ENCODE measurements around the gene PARD3.

- TF ChIP-seq EZH2 (IDR thresholded peaks at IDR 0.05; ENCODE audit: low read depth) = no peak
- TF ChIP-seq, protein P1, sequence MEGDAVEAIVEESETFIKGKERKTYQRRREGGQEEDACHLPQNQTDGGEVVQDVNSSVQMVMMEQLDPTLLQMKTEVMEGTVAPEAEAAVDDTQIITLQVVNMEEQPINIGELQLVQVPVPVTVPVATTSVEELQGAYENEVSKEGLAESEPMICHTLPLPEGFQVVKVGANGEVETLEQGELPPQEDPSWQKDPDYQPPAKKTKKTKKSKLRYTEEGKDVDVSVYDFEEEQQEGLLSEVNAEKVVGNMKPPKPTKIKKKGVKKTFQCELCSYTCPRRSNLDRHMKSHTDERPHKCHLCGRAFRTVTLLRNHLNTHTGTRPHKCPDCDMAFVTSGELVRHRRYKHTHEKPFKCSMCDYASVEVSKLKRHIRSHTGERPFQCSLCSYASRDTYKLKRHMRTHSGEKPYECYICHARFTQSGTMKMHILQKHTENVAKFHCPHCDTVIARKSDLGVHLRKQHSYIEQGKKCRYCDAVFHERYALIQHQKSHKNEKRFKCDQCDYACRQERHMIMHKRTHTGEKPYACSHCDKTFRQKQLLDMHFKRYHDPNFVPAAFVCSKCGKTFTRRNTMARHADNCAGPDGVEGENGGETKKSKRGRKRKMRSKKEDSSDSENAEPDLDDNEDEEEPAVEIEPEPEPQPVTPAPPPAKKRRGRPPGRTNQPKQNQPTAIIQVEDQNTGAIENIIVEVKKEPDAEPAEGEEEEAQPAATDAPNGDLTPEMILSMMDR (conservative IDR thresholded peaks at IDR 0.05) = no peak
Observed at GRCh38 chr10:34627331-34627730, 187.8 kb downstream of the PARD3 start.
